Keratinocyte (primary cell): ENCODE measurements around the gene DENND6B. TPM values are rescaled to one million over a fixed set of nuclear protein-coding genes. Genes with fewer than 3 reads are reported as not detected.

ENCODE experiments used
- DNase-seq: peaks from one replicate; pipeline ENCODE4 v3.0.0-alpha.2; 2011; ENCODE audit warnings: low read depth, missing footprints, low spot score
- FAIRE-seq: peaks from 2 replicates; lab custom pipeline; 2011; peaks lifted over from hg19 to GRCh38; lab: Jason Lieb, UNC
- H2AFZ ChIP-seq: 2 replicates; pipeline ENCODE4 v1.6.0; 2012; ENCODE audit warnings: low read length, control low read depth, inconsistent platforms; ENCODE audit not compliant: control insufficient read depth
- H3K27ac ChIP-seq: 2 replicates; pipeline ENCODE4 v1.5.1; 2011; ENCODE audit warnings: low read length; ENCODE audit not compliant: control insufficient read depth, insufficient read depth
- H3K27me3 ChIP-seq: 3 replicates; pipeline ENCODE4 v1.6.0; 2011; ENCODE audit warnings: low read length; ENCODE audit not compliant: control insufficient read depth, insufficient read depth; ENCODE audit errors: extremely low read depth
- H3K36me3 ChIP-seq, 2 experiments: 2 replicates in 1 of 2; 3 replicates in 1 of 2; pipeline ENCODE4 v1.5.1; 2011; ENCODE audit warnings: low read length in 2 of 2, mild to moderate bottlenecking in 1 of 2; ENCODE audit not compliant: control insufficient read depth in 2 of 2, insufficient read depth in 2 of 2; ENCODE audit errors: extremely low read depth in 1 of 2
- H3K4me1 ChIP-seq: 3 replicates; pipeline ENCODE4 v1.5.1; 2011; ENCODE audit warnings: low read length; ENCODE audit not compliant: control insufficient read depth, insufficient read depth; ENCODE audit errors: extremely low read depth
- H3K4me2 ChIP-seq: 3 replicates; pipeline ENCODE4 v1.6.0; 2011; ENCODE audit warnings: low read depth, low read length; ENCODE audit not compliant: control insufficient read depth, insufficient read depth; ENCODE audit errors: extremely low read depth
- H3K4me3 ChIP-seq, 3 experiments: fragments of 200-600 bp in 1 of 3; sonication (generic) in 1 of 3; 2 replicates in 2 of 3; 3 replicates in 1 of 3; pipeline ENCODE4 v1.5.1; 2011 to 2016; ENCODE audit warnings: low read length in 3 of 3, mild to moderate bottlenecking in 3 of 3, control low read depth in 2 of 3, inconsistent platforms in 1 of 3, low read depth in 1 of 3, mixed read lengths in 1 of 3, mixed run types in 1 of 3, moderate library complexity in 1 of 3; ENCODE audit not compliant: control insufficient read depth in 2 of 3, insufficient read depth in 2 of 3; ENCODE audit errors: extremely low read depth in 1 of 3
- H3K79me2 ChIP-seq: 2 replicates; pipeline ENCODE4 v1.6.0; 2012; ENCODE audit warnings: low read length; ENCODE audit not compliant: control insufficient read depth, insufficient read depth
- H3K9ac ChIP-seq: 3 replicates; pipeline ENCODE4 v1.6.0; 2011; ENCODE audit warnings: low read length; ENCODE audit not compliant: control insufficient read depth, insufficient read depth; ENCODE audit errors: extremely low read depth
- H3K9me1 ChIP-seq: 3 replicates; pipeline ENCODE4 v1.6.0; 2011; ENCODE audit warnings: low read length; ENCODE audit not compliant: control insufficient read depth, insufficient read depth; ENCODE audit errors: extremely low read depth
- H3K9me3 ChIP-seq: 2 replicates; pipeline ENCODE4 v1.5.1; 2012; ENCODE audit warnings: low read depth, low read length; ENCODE audit not compliant: control insufficient read depth
- H4K20me1 ChIP-seq: 3 replicates; pipeline ENCODE4 v1.6.0; 2011; ENCODE audit warnings: low read length; ENCODE audit not compliant: control insufficient read depth, insufficient read depth; ENCODE audit errors: extremely low read depth
- CTCF ChIP-seq, 3 experiments: IDR thresholded peaks in 1 of 3; conservative IDR thresholded peaks in 1 of 3; optimal IDR thresholded peaks in 1 of 3; 2 replicates in 2 of 3; 3 replicates in 1 of 3; pipeline versions ENCODE3 to v1.5.1; 2011; ENCODE audit warnings: low read length in 3 of 3, mild to moderate bottlenecking in 3 of 3, moderate library complexity in 2 of 3, control low read depth in 1 of 3, inconsistent platforms in 1 of 3; ENCODE audit not compliant: insufficient read depth in 2 of 3; ENCODE audit errors: extremely low read depth in 1 of 3
- EZH2 ChIP-seq: IDR thresholded peaks from one replicate; pipeline ENCODE4 v1.6.1; 2012; ENCODE audit warnings: inconsistent platforms, mild to moderate bottlenecking, low read length, moderate library complexity
- dilution Hi-C: fragments of 300-500 bp; cut with MboI; formaldehyde crosslinking; loops from one replicate; pipeline ENCODE4 v1.7.0; 2020; ENCODE audit warnings: low sequenced_read_pairs; ENCODE audit not compliant: extremely low pct_ligation_motif_present
- polyA plus RNA-seq, 5 experiments: library from polyadenylated mRNA; depleted of rRNA in 3 of 5; stranded (reverse) in 3 of 5; stranded (forward) in 1 of 5; unstranded in 1 of 5; fragments of >200 nt; gene quantifications; 1 replicate in 1 of 5; 2 replicates in 3 of 5; 3 replicates in 1 of 5; pipeline versions ENCODE4 v1.2.1 to v1.2.3, GENCODE V29; 2011 to 2012; ENCODE audit warnings: missing spikeins in 2 of 5, low read depth in 1 of 5, low replicate concordance in 1 of 5

The DENND6B gene
- polyA plus RNA-seq, 1 donor (not counting 4 experiments of a cell fraction or from before 2014, with no cell fraction given), result 0.94 TPM

DNA sequence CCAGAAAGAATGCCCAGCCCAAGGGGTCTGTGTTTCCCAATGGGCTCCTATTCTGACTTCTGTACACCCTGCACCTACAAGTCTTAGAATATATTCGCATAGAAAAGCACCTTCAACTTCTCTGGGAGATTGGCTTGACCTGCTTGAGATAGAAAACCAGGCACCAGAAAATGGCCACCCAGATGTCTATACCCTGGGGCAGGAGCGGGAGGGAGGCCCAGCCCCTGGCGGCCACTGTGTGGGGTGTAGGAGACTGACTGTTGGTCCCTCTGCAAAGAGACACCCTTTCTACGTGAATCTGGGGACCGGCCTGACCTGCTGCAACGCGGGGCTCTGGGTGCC lies 8.5 kb downstream of the DENND6B start:
- H3K27ac ChIP-seq, result no peak overlapping the region
- dilution Hi-C loops, result no loop called here
- no peak for TF ChIP-seq CTCF (optimal IDR thresholded peaks at IDR 0.05 in 1 of 3, IDR thresholded peaks at IDR 0.05 in 1 of 3, conservative IDR thresholded peaks at IDR 0.05 in 1 of 3; ENCODE audit: extremely low read depth in 1 of 3, insufficient read depth in 2 of 3, low read length in 3 of 3)
- TF ChIP-seq EZH2, result no peak
- H3K9me1 ChIP-seq, result no peaks in the 10 kb centered on the region
- H3K9ac ChIP-seq, result no peak overlapping the region
- DNase-seq, result no peak
- H2AFZ ChIP-seq, result no peak overlapping the region
- peaks cover 20% of the 10 kb centered on the region for H3K27me3 ChIP-seq
- no peaks in the 10 kb centered on the region for H4K20me1 ChIP-seq
- H3K4me2 ChIP-seq, result no peak overlapping the region
- no peak overlapping the region for H3K4me3 ChIP-seq
- no peak for FAIRE-seq
- no peaks in the 10 kb centered on the region for H3K9me3 ChIP-seq
- no peaks in the 10 kb centered on the region for H3K36me3 ChIP-seq
- H3K4me1 ChIP-seq, result peaks cover 4% of the 10 kb centered on the region
- H3K79me2 ChIP-seq, result no peaks in the 10 kb centered on the region

- Histone ChIP-seq H3K36me3 (no peaks in the 10 kb centered on the region), H3K4me3 (no peak overlapping the region), H3K27ac (no peak overlapping the region), H3K4me1 (peaks cover 4% of the 10 kb centered on the region), H3K4me2 (no peak overlapping the region), H2AFZ (no peak overlapping the region), H3K9me1 (no peaks in the 10 kb centered on the region), H4K20me1 (no peaks in the 10 kb centered on the region), H3K9ac (no peak overlapping the region), H3K9me3 (no peaks in the 10 kb centered on the region), H3K79me2 (no peaks in the 10 kb centered on the region), H3K27me3 (peaks cover 20% of the 10 kb centered on the region)
- dilution Hi-C loops, result no loop called here
- DNase-seq (no peak), FAIRE-seq (no peak)
- TF ChIP-seq EZH2, result no peak
- no peak for TF ChIP-seq CTCF (optimal IDR thresholded peaks at IDR 0.05 in 1 of 3, IDR thresholded peaks at IDR 0.05 in 1 of 3, conservative IDR thresholded peaks at IDR 0.05 in 1 of 3; ENCODE audit: extremely low read depth in 1 of 3, insufficient read depth in 2 of 3, low read length in 3 of 3)
Measured at GRCh38 chr22:50317674-50318073, 9.1 kb downstream of the DENND6B start.
